Neural progenitor cell (in vitro differentiated cells): ENCODE results near the gene CAMK2A.

Experiments
- EZH2 ChIP-seq: fragments of 200-600 bp; sonication (generic); IDR thresholded peaks from 2 replicates; pipeline ENCODE4 v1.6.1; 2017; ENCODE audit warnings: antibody characterized with exemption, mild to moderate bottlenecking, moderate library complexity
- EZH2phosphoT487 ChIP-seq: fragments of 200-600 bp; sonication (generic); IDR thresholded peaks from 2 replicates; pipeline ENCODE4 v1.6.1; 2017; ENCODE audit warnings: antibody characterized with exemption

- no peak for TF ChIP-seq EZH2phosphoT487
- no peak for TF ChIP-seq EZH2
Measured at GRCh38 chr5:150305095-150305494, 15.5 kb upstream of the CAMK2A start.
